ENCODE data around the gene PFN4.
"Not testable (repeated sequence)": the region's sequence is repeated elsewhere in the genome, so short reads cannot be mapped to it uniquely, and the experiment has no call there.

The PFN4 gene

DNA sequence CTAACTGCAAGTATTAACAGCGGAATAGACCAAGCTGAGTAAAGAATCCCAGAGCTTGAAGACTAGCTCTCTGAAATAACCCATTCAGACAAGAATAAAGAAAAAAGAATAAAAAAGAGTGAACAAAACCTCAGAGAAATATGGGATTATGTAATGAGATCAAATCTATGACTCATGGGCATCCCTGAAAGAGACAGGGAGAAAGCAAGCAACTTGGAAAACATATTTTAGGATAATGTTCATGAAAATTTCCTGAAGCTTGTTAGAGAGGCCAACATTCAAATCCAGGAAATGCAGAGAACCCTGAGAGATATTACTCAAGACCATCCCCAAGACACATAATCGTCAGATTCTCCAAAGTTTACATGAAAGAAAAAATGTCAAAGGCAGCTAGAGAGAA is 17.3 kb downstream of the PFN4 start:
- POLR2A ChIA-PET (ENCODE audit: low non-redundant PET), result no interaction called here
- no peak overlapping the region for H3K27ac ChIP-seq
- CTCF ChIA-PET, result no interaction called here
- TF ChIP-seq, protein P1, sequence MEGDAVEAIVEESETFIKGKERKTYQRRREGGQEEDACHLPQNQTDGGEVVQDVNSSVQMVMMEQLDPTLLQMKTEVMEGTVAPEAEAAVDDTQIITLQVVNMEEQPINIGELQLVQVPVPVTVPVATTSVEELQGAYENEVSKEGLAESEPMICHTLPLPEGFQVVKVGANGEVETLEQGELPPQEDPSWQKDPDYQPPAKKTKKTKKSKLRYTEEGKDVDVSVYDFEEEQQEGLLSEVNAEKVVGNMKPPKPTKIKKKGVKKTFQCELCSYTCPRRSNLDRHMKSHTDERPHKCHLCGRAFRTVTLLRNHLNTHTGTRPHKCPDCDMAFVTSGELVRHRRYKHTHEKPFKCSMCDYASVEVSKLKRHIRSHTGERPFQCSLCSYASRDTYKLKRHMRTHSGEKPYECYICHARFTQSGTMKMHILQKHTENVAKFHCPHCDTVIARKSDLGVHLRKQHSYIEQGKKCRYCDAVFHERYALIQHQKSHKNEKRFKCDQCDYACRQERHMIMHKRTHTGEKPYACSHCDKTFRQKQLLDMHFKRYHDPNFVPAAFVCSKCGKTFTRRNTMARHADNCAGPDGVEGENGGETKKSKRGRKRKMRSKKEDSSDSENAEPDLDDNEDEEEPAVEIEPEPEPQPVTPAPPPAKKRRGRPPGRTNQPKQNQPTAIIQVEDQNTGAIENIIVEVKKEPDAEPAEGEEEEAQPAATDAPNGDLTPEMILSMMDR (conservative IDR thresholded peaks at IDR 0.05; ENCODE audit: low read depth), result no peak
- DNase-seq (ENCODE audit: low spot score), result no peak

DNA sequence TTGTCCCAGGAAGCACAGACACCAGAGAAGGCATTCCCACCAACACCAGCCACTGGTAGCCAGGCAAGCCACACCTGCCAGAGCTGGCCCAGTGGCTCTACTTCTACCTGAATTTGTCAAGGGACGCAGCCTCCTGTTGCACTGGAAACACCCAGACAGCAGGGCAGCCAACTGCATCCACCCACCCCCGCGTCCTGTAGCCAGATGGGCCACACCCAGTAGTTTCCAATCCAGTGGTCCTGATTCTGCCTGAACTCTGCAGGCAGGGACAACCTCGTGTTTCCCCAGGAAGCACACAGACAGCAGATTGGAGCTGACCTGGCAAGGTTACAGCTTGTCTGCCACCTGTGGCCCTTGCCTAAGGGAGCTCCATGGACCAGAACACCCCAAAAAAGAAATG is 18.2 kb downstream of the PFN4 start:
- H3K27ac ChIP-seq, result no peak overlapping the region
- TF ChIP-seq, protein P1 (conservative IDR thresholded peaks at IDR 0.05; ENCODE audit: low read depth), result no peak
- no peak for DNase-seq (ENCODE audit: low spot score)
- ChIA-PET POLR2A (ENCODE audit: low non-redundant PET) (no interaction called here), CTCF (interaction anchor here (0.6 kb wide), 1 partner anchor 20 kb away, joined by 4 read pairs; no protein-coding TSS in a partner anchor)

DNA sequence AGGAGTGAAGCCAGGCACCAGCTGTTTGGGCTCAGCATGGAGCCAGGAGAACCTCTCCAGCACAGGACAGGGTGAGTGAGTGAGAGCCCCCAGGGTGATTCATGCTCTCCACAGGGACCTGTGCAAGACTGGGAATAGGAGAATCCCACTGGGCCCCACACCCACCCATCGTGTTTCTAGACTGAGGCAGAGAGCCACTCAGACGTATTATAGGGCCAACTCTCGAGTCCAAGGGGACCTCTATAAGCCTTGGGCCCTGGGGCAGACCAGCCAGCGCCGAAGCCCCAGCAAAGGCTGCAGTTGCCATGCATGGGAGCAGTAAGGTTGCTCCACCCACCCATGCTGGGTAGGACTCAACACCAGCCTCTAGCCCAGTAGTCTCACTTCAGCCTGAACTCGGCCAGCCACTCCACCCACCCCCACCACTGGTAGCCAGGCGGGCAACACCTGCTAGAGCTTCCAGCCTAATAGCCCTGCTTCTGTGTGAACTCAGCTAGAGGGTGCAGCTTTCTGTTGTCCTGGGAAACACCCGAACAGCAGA is 19.0 kb downstream of the PFN4 start:
- POLR2A ChIA-PET (ENCODE audit: low non-redundant PET), result no interaction called here
- DNase-seq (ENCODE audit: low spot score), result no peak
- CTCF ChIA-PET, result interaction anchor here (0.6 kb wide), 1 partner anchor 21 kb away, joined by 4 read pairs; no protein-coding TSS in a partner anchor
- H3K27ac ChIP-seq, result no peak overlapping the region
- TF ChIP-seq, protein P1 (conservative IDR thresholded peaks at IDR 0.05; ENCODE audit: low read depth), result no peak

DNA sequence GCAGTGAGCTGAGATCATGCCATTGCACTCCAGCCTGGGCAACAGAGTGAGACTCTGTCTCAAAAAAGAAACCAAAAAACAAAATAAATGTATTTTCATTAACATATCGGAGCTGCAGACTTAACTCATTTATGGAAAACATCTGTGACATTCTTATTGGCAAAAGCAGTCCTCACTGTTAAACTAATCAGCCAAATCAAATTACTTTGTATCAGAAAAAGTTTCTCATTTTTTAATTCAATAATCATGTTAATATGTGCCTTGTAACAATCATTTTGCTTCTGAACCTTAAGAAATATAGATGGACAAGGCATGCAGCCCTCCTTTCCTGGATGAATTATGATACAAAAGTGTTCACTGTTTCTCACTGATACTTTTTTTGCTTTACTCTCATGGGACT is 20.5 kb downstream of the PFN4 start:
- H3K27ac ChIP-seq, result no peak overlapping the region
- TF ChIP-seq, protein P1 (conservative IDR thresholded peaks at IDR 0.05; ENCODE audit: low read depth), result no peak
- ChIA-PET CTCF (no interaction called here), POLR2A (ENCODE audit: low non-redundant PET) (no interaction called here)
- DNase-seq (ENCODE audit: low spot score), result no peak

DNA sequence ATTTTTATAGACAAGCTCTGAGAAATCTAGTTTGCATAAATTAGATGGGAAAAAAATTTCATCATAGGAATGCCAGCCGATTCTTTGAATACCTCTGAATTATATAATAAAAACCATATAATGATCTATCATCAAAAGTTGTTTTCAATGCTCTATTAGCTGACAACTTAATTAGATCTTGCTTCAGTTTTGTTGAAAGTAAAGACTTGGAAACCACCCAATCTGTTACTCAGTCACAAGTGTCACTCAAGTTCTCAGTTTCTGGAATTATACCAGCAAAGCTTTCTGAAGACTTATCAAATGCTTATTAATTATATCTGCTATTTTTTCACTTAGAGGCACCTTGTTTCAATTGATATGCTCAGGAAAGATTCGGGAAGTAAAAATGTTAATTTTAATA is 21.1 kb downstream of the PFN4 start:
- CTCF ChIA-PET, result no interaction called here
- POLR2A ChIA-PET (ENCODE audit: low non-redundant PET), result no interaction called here
- DNase-seq (ENCODE audit: low spot score), result no peak
- no peak overlapping the region for H3K27ac ChIP-seq
- TF ChIP-seq, protein P1 (conservative IDR thresholded peaks at IDR 0.05; ENCODE audit: low read depth), result no peak

DNA sequence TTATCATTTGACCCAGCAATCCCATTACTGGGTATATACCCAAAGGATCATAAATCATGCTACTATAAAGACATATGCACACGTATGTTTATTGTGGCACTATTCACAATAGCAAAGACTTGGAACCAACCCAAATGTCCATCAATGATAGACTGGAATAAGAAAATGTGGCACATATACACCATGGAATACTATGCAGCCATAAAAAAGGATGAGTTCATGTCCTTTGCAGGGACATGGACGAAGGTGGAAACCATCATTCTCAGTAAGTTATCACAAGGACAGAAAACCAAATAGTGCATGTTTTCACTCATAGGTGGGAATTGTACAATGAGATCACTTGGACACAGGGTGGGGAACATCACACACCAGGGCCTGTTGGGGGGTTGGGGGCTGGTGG is 22.4 kb downstream of the PFN4 start:
- POLR2A ChIA-PET (ENCODE audit: low non-redundant PET); CTCF ChIA-PET; H3K27ac ChIP-seq; DNase-seq (ENCODE audit: low spot score): not testable (repeated sequence)

DNA sequence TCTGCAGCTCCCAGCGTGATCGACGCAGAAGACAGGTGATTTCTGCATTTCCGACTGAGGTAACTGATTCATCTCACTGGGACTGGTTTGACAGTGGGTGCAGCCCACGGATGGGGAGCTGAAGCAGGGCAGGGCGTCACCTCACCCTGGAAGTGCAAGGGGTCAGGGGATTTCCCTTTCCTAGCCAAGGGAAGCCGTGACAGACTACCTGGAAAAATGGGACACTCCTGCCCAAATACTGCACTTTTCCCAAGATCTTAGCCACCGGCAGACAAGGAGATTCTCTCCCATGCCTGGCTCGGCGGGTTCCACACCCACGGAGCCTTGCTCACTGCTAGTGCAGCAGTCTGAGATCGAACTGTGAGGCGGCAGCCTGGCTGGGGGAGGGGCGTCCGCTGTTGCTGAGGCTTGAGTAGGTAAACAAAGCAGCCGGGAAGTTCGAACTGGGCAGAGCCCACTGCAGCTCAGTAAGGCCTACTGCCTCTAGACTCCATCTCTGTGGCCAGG is 27.9 kb downstream of the PFN4 start:
- H3K27ac ChIP-seq; DNase-seq (ENCODE audit: low spot score); POLR2A ChIA-PET (ENCODE audit: low non-redundant PET): not testable (repeated sequence)
- CTCF ChIA-PET, result interaction anchor here (0.8 kb wide), 1 partner anchor 168 kb away, joined by 3 read pairs; the partner anchor contains the start of gene ATAD2B

DNA sequence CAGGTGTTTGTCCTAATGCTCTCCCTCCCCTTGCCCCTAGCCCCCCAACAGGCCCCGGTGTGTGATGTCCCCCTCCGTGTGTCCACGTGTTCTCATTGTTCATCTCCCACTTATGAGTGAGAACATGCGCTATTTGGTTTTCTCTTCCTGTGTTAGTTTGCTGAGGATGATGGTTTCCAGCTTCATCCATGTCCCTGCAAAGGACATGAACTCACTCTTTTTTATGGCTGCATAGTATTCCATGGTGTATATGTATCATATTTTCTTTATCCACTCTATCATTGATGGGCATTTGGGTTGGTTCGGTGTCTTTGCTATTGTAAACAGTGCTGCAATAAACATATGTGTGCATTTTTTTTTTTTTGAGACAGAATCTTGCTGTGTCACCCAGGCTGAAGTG is 29.9 kb downstream of the PFN4 start:
- CTCF ChIA-PET; H3K27ac ChIP-seq; POLR2A ChIA-PET (ENCODE audit: low non-redundant PET); DNase-seq (ENCODE audit: low spot score): not testable (repeated sequence)

All from RWPE1 (cell line).